ENCODE measurements around the gene SLC25A38. TPM values are rescaled to one million over a fixed set of nuclear protein-coding genes. Genes with fewer than 3 reads are reported as not detected.
A peak's percentile ranks its signal among the peaks of the same experiment; 100 is the strongest.

Gene SLC25A38
- polyA plus RNA-seq, 1 donor (not counting 4 experiments of a cell fraction or from before 2014, with no cell fraction given), result 40.2 TPM

DNA sequence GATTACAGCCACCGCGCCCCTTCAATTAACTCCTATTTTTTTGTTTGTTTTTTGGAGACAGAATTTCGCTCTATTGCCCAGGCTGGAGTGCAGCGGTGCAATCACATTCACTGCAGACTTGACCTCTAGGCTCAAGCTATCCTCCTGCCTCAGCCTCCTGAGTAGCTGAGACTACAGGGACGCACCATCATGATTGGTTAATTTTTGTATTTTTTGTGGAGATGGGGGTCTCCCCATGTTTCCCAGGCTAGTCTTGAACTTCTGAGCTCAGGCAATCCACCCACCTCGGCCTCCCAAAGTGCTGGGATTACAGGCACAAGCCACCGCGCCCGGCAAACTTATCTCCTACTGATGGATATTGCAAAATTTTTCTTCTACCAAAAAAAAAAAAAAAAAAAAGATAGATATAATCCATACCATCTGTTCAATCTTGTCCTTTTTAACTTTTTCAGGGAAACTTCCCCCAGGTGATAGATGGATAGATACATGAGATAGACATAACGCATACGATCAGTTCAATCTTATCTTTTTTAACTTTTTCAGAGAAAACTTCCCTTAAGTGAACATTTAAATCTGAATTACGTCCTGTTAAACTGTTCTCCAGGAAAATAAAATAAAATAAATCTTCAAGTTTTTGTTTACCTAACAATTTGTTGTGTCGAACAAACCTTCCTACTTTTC is 22.7 kb downstream of the SLC25A38 start:
- Histone ChIP-seq H3K36me3 (ENCODE audit: control insufficient read depth in 2 of 2, extremely low read depth in 1 of 2, insufficient read depth in 2 of 2, low read length in 2 of 2) (peaks cover 13 to 24% of the 10 kb centered on the region in 2 experiments), H3K9ac (ENCODE audit: control insufficient read depth, extremely low read depth, insufficient read depth, low read length) (peak overlapping the region; percentile 89), H4K20me1 (ENCODE audit: control insufficient read depth, extremely low read depth, insufficient read depth, low read length) (peaks cover 14% of the 10 kb centered on the region), H3K4me3 (ENCODE audit: control insufficient read depth in 2 of 3, extremely low read depth in 1 of 3, insufficient read depth in 2 of 3, low read depth in 1 of 3, low read length in 3 of 3) (peak overlapping the region; percentile 66 to 99 (median 73)), H3K9me3 (ENCODE audit: control insufficient read depth, low read depth, low read length) (no peaks in the 10 kb centered on the region), H3K79me2 (ENCODE audit: control insufficient read depth, insufficient read depth, low read length) (peaks cover 39% of the 10 kb centered on the region), H3K27ac (ENCODE audit: control insufficient read depth, insufficient read depth, low read length) (peak overlapping the region; percentile 95), H3K4me1 (ENCODE audit: control insufficient read depth, extremely low read depth, insufficient read depth, low read length) (peaks cover 32% of the 10 kb centered on the region), H3K4me2 (ENCODE audit: control insufficient read depth, extremely low read depth, insufficient read depth, low read depth, low read length) (peak overlapping the region; percentile 46), H3K9me1 (ENCODE audit: control insufficient read depth, extremely low read depth, insufficient read depth, low read length) (no peaks in the 10 kb centered on the region), H2AFZ (ENCODE audit: control insufficient read depth, low read length) (peak overlapping the region; percentile 68), H3K27me3 (ENCODE audit: control insufficient read depth, extremely low read depth, insufficient read depth, low read length) (no peaks in the 10 kb centered on the region)
- dilution Hi-C loops (cut with MboI; ENCODE audit: extremely low pct_ligation_motif_present, low sequenced_read_pairs), result no loop called here
- DNase-seq (ENCODE audit: low read depth, low spot score) (no peak), FAIRE-seq (no peak)
- TF ChIP-seq, protein P1, sequence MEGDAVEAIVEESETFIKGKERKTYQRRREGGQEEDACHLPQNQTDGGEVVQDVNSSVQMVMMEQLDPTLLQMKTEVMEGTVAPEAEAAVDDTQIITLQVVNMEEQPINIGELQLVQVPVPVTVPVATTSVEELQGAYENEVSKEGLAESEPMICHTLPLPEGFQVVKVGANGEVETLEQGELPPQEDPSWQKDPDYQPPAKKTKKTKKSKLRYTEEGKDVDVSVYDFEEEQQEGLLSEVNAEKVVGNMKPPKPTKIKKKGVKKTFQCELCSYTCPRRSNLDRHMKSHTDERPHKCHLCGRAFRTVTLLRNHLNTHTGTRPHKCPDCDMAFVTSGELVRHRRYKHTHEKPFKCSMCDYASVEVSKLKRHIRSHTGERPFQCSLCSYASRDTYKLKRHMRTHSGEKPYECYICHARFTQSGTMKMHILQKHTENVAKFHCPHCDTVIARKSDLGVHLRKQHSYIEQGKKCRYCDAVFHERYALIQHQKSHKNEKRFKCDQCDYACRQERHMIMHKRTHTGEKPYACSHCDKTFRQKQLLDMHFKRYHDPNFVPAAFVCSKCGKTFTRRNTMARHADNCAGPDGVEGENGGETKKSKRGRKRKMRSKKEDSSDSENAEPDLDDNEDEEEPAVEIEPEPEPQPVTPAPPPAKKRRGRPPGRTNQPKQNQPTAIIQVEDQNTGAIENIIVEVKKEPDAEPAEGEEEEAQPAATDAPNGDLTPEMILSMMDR (optimal IDR thresholded peaks at IDR 0.05 in 1 of 3, IDR thresholded peaks at IDR 0.05 in 1 of 3, conservative IDR thresholded peaks at IDR 0.05 in 1 of 3; ENCODE audit: extremely low read depth in 1 of 3, insufficient read depth in 2 of 3, low read length in 3 of 3), result no peak
- TF ChIP-seq EZH2 (IDR thresholded peaks at IDR 0.05; ENCODE audit: low read length), result no peak

GRCh38 chr3:39406368-39407258 is 23.4 kb downstream of the SLC25A38 start, which contains the start of gene RPSA:
TSS of gene RPSA (plus strand) at chr3:39406720. CDS start at chr3:39407654, 934 bp downstream.
- H3K4me2 ChIP-seq (ENCODE audit: control insufficient read depth, extremely low read depth, insufficient read depth, low read depth, low read length), result peak within 1 kb of the TSS; percentile 99
- peaks cover 35% of the 10 kb centered on the region for H3K4me1 ChIP-seq (ENCODE audit: control insufficient read depth, extremely low read depth, insufficient read depth, low read length)
- H2AFZ ChIP-seq (ENCODE audit: control insufficient read depth, low read length), result peak within 1 kb of the TSS; percentile 68
- TF ChIP-seq, protein P1 (optimal IDR thresholded peaks at IDR 0.05 in 1 of 3, IDR thresholded peaks at IDR 0.05 in 1 of 3, conservative IDR thresholded peaks at IDR 0.05 in 1 of 3; ENCODE audit: extremely low read depth in 1 of 3, insufficient read depth in 2 of 3, low read length in 3 of 3), result peak; percentile 32 to 58 (median 44)
- no peak for TF ChIP-seq EZH2 (IDR thresholded peaks at IDR 0.05; ENCODE audit: low read length)
- peak; percentile 76 for FAIRE-seq
- peak; percentile 89 for DNase-seq (ENCODE audit: low read depth, low spot score)
- peak within 1 kb of the TSS; percentile 89 for H3K9ac ChIP-seq (ENCODE audit: control insufficient read depth, extremely low read depth, insufficient read depth, low read length)
- H3K4me3 ChIP-seq (ENCODE audit: control insufficient read depth in 2 of 3, extremely low read depth in 1 of 3, insufficient read depth in 2 of 3, low read depth in 1 of 3, low read length in 3 of 3), result peak within 1 kb of the TSS; percentile 73 to 100 (median 99)
- peaks cover 17 to 30% of the 10 kb centered on the region in 2 experiments for H3K36me3 ChIP-seq (ENCODE audit: control insufficient read depth in 2 of 2, extremely low read depth in 1 of 2, insufficient read depth in 2 of 2, low read length in 2 of 2)
- H3K9me1 ChIP-seq (ENCODE audit: control insufficient read depth, extremely low read depth, insufficient read depth, low read length), result no peaks in the 10 kb centered on the region
- H4K20me1 ChIP-seq (ENCODE audit: control insufficient read depth, extremely low read depth, insufficient read depth, low read length), result peaks cover 21% of the 10 kb centered on the region
- H3K27me3 ChIP-seq (ENCODE audit: control insufficient read depth, extremely low read depth, insufficient read depth, low read length), result no peaks in the 10 kb centered on the region
- dilution Hi-C loops (cut with MboI; ENCODE audit: extremely low pct_ligation_motif_present, low sequenced_read_pairs), result no loop called here
- H3K79me2 ChIP-seq (ENCODE audit: control insufficient read depth, insufficient read depth, low read length), result peaks cover 41% of the 10 kb centered on the region
- H3K9me3 ChIP-seq (ENCODE audit: control insufficient read depth, low read depth, low read length), result no peaks in the 10 kb centered on the region
- peak within 1 kb of the TSS; percentile 95 for H3K27ac ChIP-seq (ENCODE audit: control insufficient read depth, insufficient read depth, low read length)
